Cardiac muscle cell (in vitro differentiated cells and primary cell): ENCODE results near the gene FBXL17. TPM values are rescaled to one million over a fixed set of nuclear protein-coding genes. Genes with fewer than 3 reads are reported as not detected.

Experiments used
- DNase-seq, 2 donors: peaks; one replicate each; pipeline versions ENCODE4 v3.0.0 to v3.0.0-alpha.2; 2010 to 2017; ENCODE audit warnings: low read depth in 1 of 2, low spot score in 1 of 2
- H3K27ac ChIP-seq: fragments of 200-600 bp; sonication (generic); 2 replicates; pipeline ENCODE4 v1.5.1; 2016
- H3K27me3 ChIP-seq: fragments of 200-600 bp; sonication (generic); 2 replicates; pipeline ENCODE4 v1.6.0; 2016; ENCODE audit warnings: control low read depth
- H3K36me3 ChIP-seq: fragments of 200-600 bp; sonication (generic); 2 replicates; pipeline ENCODE4 v1.5.1; 2016; ENCODE audit warnings: control low read depth
- H3K4me1 ChIP-seq: fragments of 200-600 bp; sonication (generic); 2 replicates; pipeline ENCODE4 v1.8.1; 2017; ENCODE audit warnings: low read depth, mild to moderate bottlenecking, mixed run types
- H3K4me3 ChIP-seq: fragments of 200-600 bp; sonication (generic); 2 replicates; pipeline ENCODE4 v1.5.1; 2016; ENCODE audit warnings: mild to moderate bottlenecking
- H3K9me3 ChIP-seq: fragments of 200-600 bp; sonication (generic); 2 replicates; pipeline ENCODE4 v1.5.1; 2017; ENCODE audit warnings: low read depth, mild to moderate bottlenecking, control low read depth
- polyA plus RNA-seq: library from polyadenylated mRNA; unstranded; fragments of >200 nt; fragmentation: Nextera tagmentation; extraction: Ambion mirVana; gene quantifications from 2 replicates; pipeline ENCODE4 v1.2.1, GENCODE V29; 2016
- total RNA-seq: library from RNA; depleted of rRNA; stranded (reverse); fragments of >200 nt; gene quantifications from 2 replicates; pipeline ENCODE4 v1.2.3, GENCODE V29; 2016
- TF ChIP-seq, protein P1 (sequence below): IDR thresholded peaks from 2 replicates; pipeline ENCODE4 v1.5.1; 2012; ENCODE audit warnings: low read depth, mild to moderate bottlenecking, low read length

The FBXL17 gene
- total and polyA plus RNA-seq, 2 experiments from 2014 or later, result 18.3 to 22.9 TPM

DNA sequence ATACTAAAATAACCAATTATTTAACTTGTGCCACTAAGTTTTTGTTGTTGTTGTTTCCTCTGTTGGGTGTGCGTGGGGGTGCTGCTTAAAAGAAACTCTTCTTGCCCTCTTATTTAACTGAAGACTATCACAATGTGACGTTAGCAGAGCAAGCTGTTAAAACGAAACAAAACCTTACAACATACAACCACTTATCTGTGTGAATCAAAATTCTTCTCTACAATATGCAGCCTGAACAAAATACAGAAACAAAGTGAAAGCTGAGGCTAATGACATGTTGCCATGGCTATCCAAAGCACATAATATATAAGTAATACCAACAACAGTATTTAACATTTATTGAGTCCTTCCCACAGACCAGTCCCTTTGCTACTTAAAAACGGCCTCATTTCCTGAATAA, 291.0 kb downstream of the FBXL17 start:
- H3K36me3 ChIP-seq, result no peaks in the 10 kb centered on the region
- no peak overlapping the region for H3K27ac ChIP-seq
- no peaks in the 10 kb centered on the region for H3K9me3 ChIP-seq
- H3K4me1 ChIP-seq, result no peaks in the 10 kb centered on the region
- TF ChIP-seq, protein P1, sequence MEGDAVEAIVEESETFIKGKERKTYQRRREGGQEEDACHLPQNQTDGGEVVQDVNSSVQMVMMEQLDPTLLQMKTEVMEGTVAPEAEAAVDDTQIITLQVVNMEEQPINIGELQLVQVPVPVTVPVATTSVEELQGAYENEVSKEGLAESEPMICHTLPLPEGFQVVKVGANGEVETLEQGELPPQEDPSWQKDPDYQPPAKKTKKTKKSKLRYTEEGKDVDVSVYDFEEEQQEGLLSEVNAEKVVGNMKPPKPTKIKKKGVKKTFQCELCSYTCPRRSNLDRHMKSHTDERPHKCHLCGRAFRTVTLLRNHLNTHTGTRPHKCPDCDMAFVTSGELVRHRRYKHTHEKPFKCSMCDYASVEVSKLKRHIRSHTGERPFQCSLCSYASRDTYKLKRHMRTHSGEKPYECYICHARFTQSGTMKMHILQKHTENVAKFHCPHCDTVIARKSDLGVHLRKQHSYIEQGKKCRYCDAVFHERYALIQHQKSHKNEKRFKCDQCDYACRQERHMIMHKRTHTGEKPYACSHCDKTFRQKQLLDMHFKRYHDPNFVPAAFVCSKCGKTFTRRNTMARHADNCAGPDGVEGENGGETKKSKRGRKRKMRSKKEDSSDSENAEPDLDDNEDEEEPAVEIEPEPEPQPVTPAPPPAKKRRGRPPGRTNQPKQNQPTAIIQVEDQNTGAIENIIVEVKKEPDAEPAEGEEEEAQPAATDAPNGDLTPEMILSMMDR, result no peak
- no peak overlapping the region for H3K4me3 ChIP-seq
- H3K27me3 ChIP-seq, result no peaks in the 10 kb centered on the region
- DNase-seq, result no peak

DNA sequence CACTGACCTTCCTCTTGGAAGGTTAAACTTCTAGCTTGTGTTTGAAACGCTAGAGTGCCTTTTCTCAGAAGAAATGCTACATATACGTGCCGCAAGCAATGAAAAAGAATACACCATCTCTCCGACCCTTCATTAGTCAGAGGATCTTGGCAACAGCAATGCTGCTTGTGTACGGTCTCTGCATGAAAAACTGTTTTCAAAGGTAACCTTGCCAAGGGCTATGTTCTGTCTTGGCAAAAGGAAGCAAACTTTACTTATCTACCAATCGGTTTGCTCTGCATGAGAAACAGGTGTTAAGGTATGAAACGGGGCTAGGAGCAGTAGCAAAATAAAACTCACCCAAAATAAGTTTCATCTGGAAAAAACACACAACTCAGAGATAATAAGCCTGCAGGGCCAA, 297.8 kb downstream of the FBXL17 start:
- H3K9me3 ChIP-seq, result no peaks in the 10 kb centered on the region
- TF ChIP-seq, protein P1, result no peak
- no peaks in the 10 kb centered on the region for H3K4me1 ChIP-seq
- H3K36me3 ChIP-seq, result no peaks in the 10 kb centered on the region
- no peaks in the 10 kb centered on the region for H3K27me3 ChIP-seq
- DNase-seq, result no peak
- H3K4me3 ChIP-seq, result no peak overlapping the region
- no peak overlapping the region for H3K27ac ChIP-seq

DNA sequence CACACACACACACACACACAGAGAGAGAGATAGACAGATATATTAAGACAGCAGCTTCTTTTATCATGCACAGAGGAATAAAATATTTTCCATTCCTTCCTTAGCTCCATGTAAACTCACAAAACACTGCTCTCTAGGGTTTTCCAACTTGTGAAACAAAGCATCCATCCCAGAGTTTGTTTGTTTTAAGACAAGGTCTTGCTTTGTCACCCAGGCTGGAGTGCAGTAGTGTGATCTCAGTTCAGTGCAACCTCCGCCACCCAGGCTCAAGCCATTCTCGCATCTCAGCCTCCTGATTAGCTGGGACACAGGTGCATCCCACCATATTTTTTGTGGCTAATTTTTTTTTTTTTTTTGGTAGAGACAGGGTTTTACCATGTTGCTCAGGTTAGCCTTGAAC, 298.7 kb downstream of the FBXL17 start:
- Histone ChIP-seq H3K27ac (no peak overlapping the region), H3K27me3 (no peaks in the 10 kb centered on the region), H3K9me3 (no peaks in the 10 kb centered on the region), H3K36me3 (no peaks in the 10 kb centered on the region), H3K4me1 (no peaks in the 10 kb centered on the region), H3K4me3 (no peak overlapping the region)
- TF ChIP-seq, protein P1, result no peak
- DNase-seq, result no peak

DNA sequence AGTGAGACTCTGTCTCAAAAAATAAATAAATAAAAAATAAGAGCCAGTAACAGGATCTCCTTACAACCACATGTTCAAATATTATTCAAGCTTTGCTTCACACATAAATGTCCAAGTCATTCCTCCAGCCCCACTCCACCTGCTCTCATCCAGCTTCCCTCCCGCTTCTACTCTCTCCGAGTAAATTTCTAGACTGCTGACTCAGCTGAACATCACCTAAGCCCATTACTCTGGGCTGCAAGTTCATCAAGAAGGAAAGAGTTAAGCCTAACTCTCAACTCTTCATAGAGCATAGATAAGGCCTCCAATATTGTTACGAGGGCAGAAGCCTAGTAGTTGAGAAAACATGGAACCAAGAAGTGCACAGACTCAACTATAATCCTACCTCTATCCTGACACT, 300.2 kb downstream of the FBXL17 start:
- Histone ChIP-seq H3K27ac (no peak overlapping the region), H3K4me3 (no peak overlapping the region), H3K9me3 (no peaks in the 10 kb centered on the region), H3K4me1 (no peaks in the 10 kb centered on the region), H3K36me3 (no peaks in the 10 kb centered on the region), H3K27me3 (no peaks in the 10 kb centered on the region)
- DNase-seq, result no peak
- TF ChIP-seq, protein P1, result no peak

DNA sequence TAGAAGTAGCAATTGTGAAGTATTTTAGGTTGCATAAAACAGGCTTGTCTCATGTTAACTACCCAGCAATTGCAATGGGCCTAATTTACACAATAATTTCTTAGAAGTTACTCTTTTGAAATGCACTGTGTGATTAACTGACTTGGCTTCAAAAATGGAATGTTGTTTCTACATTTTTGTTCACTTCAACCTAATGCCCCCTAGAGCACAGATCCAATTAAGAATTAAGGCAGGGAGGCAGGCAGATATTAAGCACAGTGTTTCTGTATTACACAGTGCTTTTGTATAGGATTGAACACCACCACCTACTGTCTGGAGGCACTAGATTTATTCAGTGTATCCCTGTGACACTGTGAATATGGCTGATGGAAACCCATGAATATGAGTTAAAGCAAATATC, 302.1 kb downstream of the FBXL17 start:
- no peak overlapping the region for H3K4me3 ChIP-seq
- no peak overlapping the region for H3K27ac ChIP-seq
- no peaks in the 10 kb centered on the region for H3K36me3 ChIP-seq
- peak in 1 of 2 donors; percentile 30 for DNase-seq
- TF ChIP-seq, protein P1, result no peak
- H3K9me3 ChIP-seq, result no peaks in the 10 kb centered on the region
- no peaks in the 10 kb centered on the region for H3K4me1 ChIP-seq
- no peaks in the 10 kb centered on the region for H3K27me3 ChIP-seq

DNA sequence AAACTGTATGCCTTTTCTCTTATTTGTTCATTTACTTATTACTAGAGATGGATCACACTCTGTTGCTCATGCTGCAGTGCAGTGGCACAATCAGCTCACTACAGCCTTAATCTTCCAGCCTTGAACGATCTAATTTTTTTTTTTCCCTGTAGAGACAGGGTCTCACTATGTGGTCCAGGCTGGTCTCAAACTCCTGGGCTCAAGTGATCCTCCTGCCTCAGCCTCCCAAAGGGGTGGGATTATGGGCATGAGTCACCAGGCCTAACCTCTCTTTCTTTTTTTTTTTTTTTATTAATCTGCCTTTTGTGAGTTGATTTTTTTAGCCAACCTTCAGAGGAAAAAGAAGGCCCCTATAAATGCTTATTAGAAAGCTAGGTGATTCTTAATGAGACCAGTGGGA, 303.0 kb downstream of the FBXL17 start:
- H3K36me3 ChIP-seq, result no peaks in the 10 kb centered on the region
- H3K27me3 ChIP-seq, result no peaks in the 10 kb centered on the region
- DNase-seq, result no peak
- TF ChIP-seq, protein P1, result no peak
- H3K27ac ChIP-seq, result no peak overlapping the region
- H3K9me3 ChIP-seq, result no peaks in the 10 kb centered on the region
- H3K4me3 ChIP-seq, result no peak overlapping the region
- no peaks in the 10 kb centered on the region for H3K4me1 ChIP-seq
